Measurements from ENCODE around the gene DPEP2. TPM values are rescaled to one million over a fixed set of nuclear protein-coding genes. Genes with fewer than 3 reads are reported as not detected.

DPEP2 gene
- total and polyA plus RNA-seq, 2 of the 13 experiments (the other 11 are each of a cell fraction or from before 2014, with no cell fraction given), result 0.18 TPM; not detected in 1

DNA sequence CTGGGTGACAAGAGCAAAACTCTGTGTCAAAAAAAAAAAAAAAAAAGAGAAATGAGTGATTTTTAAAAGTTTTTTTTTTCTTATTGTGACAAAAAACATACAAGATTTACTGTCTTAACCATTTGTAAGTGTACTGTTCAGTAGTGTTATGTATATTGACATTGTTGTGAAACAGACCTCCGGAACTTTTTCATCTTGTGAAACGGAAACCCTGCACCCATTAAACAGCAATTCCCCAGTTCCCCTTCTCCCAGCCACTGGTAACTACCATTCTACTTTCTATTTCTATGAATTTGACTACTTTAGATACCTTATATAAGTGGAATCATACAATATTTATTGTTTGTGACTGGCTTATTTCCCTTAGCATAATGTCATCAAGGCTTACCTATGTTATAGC is 42.5 kb upstream of the DPEP2 start (continued):
- TF ChIP-seq HMGXB4 (CRISPR knock-in tag; IDR thresholded peaks at IDR 0.05; ENCODE audit: borderline replicate concordance in 1 of 2, low read depth in 1 of 2) (no peak), SMARCC2 (IDR thresholded peaks at IDR 0.05) (no peak), KMT2A (CRISPR knock-in tag; IDR thresholded peaks at IDR 0.05) (no peak), STAT5B (CRISPR knock-in tag; IDR thresholded peaks at IDR 0.05) (no peak), ZNF788 (CRISPR knock-in tag; IDR thresholded peaks at IDR 0.05; ENCODE audit: borderline replicate concordance) (no peak), ZNF331 (CRISPR knock-in tag; IDR thresholded peaks at IDR 0.05) (no peak), EZH2 (conservative IDR thresholded peaks at IDR 0.05; ENCODE audit: low read depth, low read length) (no peak)

GRCh38 chr16:68040506-68041288 is 41.4 kb upstream of the DPEP2 start:
- no peaks in the 10 kb centered on the region for H3K79me2 ChIP-seq (ENCODE audit: insufficient read depth, low read length)
- peaks cover 1 to 28% of the 10 kb centered on the region in 2 experiments; a peak in 3 of 5 replicates for H3K36me3 ChIP-seq (replicated peaks in 1 of 2; ENCODE audit: control insufficient read depth in 1 of 2, insufficient read depth in 2 of 2, low read length in 2 of 2)
- H3K4me2 ChIP-seq (ENCODE audit: low read depth, low read length), result no peak overlapping the region
- DNase-seq (ENCODE audit: low spot score) (peak; percentile 82), FAIRE-seq (peak; percentile 90), ATAC-seq (peak; percentile 99)
- intact Hi-C loops (cut with micrococcal nuclease; ENCODE audit: unreplicated experiment), result loop anchor here (1.0 to 5.0 kb wide), 4 partner anchors 47 to 158 kb away; partner anchors contain the start of gene NRN1L
- 77% methylated on average over 14 of the region's 14 CpGs for WGBS (ENCODE audit: low lambda C conversion rate)
- H4K20me1 ChIP-seq (ENCODE audit: insufficient read depth, low read length), result no peaks in the 10 kb centered on the region
- H3K4me3 ChIP-seq (replicated peaks in 1 of 3; ENCODE audit: insufficient read depth in 1 of 3, low read depth in 2 of 3, low read length in 3 of 3), result no peak overlapping the region
- no peak overlapping the region for H2AFZ ChIP-seq (ENCODE audit: low read length)
- POLR2A ChIA-PET, result interaction anchor here (0.6 to 2.0 kb wide), 10 partner anchors 18 to 224 kb away, joined by 3 to 7 read pairs (median 4); partner anchors contain the start of genes DDX28 and DUS2
- no peak overlapping the region for H3K27ac ChIP-seq (ENCODE audit: extremely low read length, insufficient read depth, low read length)
- in situ Hi-C loops (cut with HindIII; ENCODE audit: extremely low pct_ligation_motif_present, low pct_unique_long_range_greater_than_20kb), result loop anchor here (5.0 to 10.0 kb wide), 4 partner anchors 48 to 226 kb away; partner anchors contain the start of genes LCAT and NRN1L
- no peak overlapping the region for H3K9ac ChIP-seq (ENCODE audit: insufficient read depth, low read depth, low read length)
- H3K27me3 ChIP-seq (ENCODE audit: control insufficient read depth in 1 of 2, insufficient read depth in 2 of 2, low read length in 2 of 2), result no peaks in the 10 kb centered on the region
- peaks cover 5% of the 10 kb centered on the region; the same call in 1 of the 2 replicates for H3K4me1 ChIP-seq (ENCODE audit: insufficient read depth, low read length)
- CTCF ChIA-PET (ENCODE audit: low intra/inter-chr PET ratio, low total read pairs), result interaction anchor here (0.6 to 2.5 kb wide), 7 partner anchors 48 to 224 kb away, joined by 3 to 46 read pairs (median 5); partner anchors contain the start of genes LCAT and NRN1L
- H3K9me3 ChIP-seq (ENCODE audit: low read length), result no peaks in the 10 kb centered on the region
- no TSS peak for BruUV-seq (replicated peaks)
- no peak for TF ChIP-seq TFDP2 (CRISPR knock-in tag; IDR thresholded peaks at IDR 0.05)
- TF ChIP-seq ZNF567 (CRISPR knock-in tag; IDR thresholded peaks at IDR 0.05; ENCODE audit: borderline replicate concordance), result no peak
- TF ChIP-seq, protein P1, sequence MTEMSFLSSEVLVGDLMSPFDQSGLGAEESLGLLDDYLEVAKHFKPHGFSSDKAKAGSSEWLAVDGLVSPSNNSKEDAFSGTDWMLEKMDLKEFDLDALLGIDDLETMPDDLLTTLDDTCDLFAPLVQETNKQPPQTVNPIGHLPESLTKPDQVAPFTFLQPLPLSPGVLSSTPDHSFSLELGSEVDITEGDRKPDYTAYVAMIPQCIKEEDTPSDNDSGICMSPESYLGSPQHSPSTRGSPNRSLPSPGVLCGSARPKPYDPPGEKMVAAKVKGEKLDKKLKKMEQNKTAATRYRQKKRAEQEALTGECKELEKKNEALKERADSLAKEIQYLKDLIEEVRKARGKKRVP (CRISPR knock-in tag; IDR thresholded peaks at IDR 0.05), result no peak; a peak in 1 of 4 replicates
- no peak for TF ChIP-seq RFXAP (CRISPR knock-in tag; IDR thresholded peaks at IDR 0.05; ENCODE audit: borderline replicate concordance)
- TF ChIP-seq, protein P2, sequence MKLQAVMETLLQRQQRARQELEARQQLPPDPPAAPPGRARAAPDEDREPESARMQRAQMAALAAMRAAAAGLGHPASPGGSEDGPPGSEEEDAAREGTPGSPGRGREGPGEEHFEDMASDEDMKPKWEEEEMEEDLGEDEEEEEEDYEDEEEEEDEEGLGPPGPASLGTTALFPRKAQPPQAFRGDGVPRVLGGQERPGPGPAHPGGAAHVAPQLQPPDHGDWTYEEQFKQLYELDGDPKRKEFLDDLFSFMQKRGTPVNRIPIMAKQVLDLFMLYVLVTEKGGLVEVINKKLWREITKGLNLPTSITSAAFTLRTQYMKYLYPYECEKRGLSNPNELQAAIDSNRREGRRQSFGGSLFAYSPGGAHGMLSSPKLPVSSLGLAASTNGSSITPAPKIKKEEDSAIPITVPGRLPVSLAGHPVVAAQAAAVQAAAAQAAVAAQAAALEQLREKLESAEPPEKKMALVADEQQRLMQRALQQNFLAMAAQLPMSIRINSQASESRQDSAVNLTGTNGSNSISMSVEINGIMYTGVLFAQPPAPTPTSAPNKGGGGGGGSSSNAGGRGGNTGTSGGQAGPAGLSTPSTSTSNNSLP (IDR thresholded peaks at IDR 0.05; ENCODE audit: low read depth, low read length), result no peak
- TF ChIP-seq ZBTB20 (CRISPR knock-in tag; IDR thresholded peaks at IDR 0.05; ENCODE audit: borderline replicate concordance, low read depth), result peak; percentile 21; the same call in 1 of the 2 replicates

Measured in HepG2 (cell line).